ENCODE results near the gene GPR21.

DNA sequence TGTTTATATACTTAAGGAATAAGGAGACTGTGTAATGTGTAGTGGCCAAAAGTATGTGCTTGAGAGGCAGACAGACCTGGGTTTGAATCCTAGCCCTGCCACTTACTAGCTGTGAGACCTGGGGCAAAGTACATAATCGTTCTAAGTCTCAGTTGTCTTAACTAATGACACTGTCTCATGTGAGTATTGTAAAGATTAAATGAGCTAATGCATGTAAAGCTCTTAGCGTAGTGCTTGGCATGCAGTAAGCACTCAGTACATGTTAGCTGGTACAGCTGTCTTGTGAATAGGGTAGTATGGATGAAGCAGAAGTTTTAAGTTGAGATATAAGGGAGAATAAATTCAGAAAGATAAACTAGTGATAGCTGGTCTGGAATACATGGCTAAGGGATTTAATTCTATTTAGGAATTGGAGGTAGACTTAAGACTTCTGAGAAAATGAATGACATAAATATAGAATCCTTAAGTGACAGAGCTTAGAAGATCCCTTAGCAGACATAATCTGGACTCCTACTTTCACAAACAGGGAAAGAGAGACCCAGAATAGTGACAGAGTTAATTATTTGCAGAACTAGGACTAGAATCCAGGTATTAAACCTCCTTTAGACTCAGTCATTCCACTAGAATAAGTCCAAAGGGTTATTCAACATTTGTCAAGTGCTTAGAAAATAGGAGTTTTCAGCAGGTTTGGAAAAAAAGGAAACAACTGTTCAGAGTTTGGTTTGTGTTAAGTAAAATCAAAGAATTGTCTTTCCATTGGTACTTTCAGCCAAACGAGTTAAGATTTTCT lies 13.1 kb downstream of the GPR21 start:
- TF ChIP-seq EZH2 (IDR thresholded peaks at IDR 0.05; ENCODE audit: insufficient read depth, poor library complexity, severe bottlenecking) (no peak), EZH2phosphoT487 (IDR thresholded peaks at IDR 0.05; ENCODE audit: insufficient read depth, low read depth) (no peak)
